MM.1S (cell line): Measurements from ENCODE around the gene AP1M1.

Source experiments
- CTCF ChIP-seq: fragments of 300-600 bp; sonication (generic); IDR thresholded peaks from 2 replicates; pipeline ENCODE4 v1.5.1; 2016; ENCODE audit warnings: antibody characterized with exemption, low read length, mixed read lengths
- EZH2 ChIP-seq: fragments of 300-600 bp; sonication (generic); optimal IDR thresholded peaks from 2 replicates; pipeline ENCODE3; 2017; ENCODE audit warnings: low read depth, mild to moderate bottlenecking, antibody characterized with exemption, low read length, mixed read lengths
- EZH2phosphoT487 ChIP-seq: fragments of 300-600 bp; sonication (generic); IDR thresholded peaks from 2 replicates; pipeline ENCODE4 v1.6.1; 2018; ENCODE audit warnings: antibody characterized with exemption, low read length

GRCh38 chr19:16166417-16166816 lies 31.3 kb upstream of the AP1M1 start:
- TF ChIP-seq CTCF (no peak), EZH2 (no peak), EZH2phosphoT487 (no peak)
